CD14-positive monocyte (primary cell): Measurements from ENCODE around the gene SHANK3. TPM values are rescaled to one million over a fixed set of nuclear protein-coding genes. Genes with fewer than 3 reads are reported as not detected.

ENCODE experiments used
- DNase-seq, 3 donors: peaks; one replicate each; pipeline ENCODE4 v3.0.0-alpha.2; 2011 to 2022
- H2AFZ ChIP-seq: 2 replicates; pipeline ENCODE4 v1.6.0; 2012; ENCODE audit warnings: mild to moderate bottlenecking, low read depth, low read length, inconsistent platforms; ENCODE audit not compliant: insufficient read depth, poor library complexity, severe bottlenecking
- H3K27ac ChIP-seq, 2 donors: 1 replicate in 1 of 2; 2 replicates in 1 of 2; pipeline ENCODE4 v1.5.1; 2012 to 2013; ENCODE audit warnings: low read length in 2 of 2, control low read depth in 1 of 2, inconsistent platforms in 1 of 2, low read depth in 1 of 2, mild to moderate bottlenecking in 1 of 2
- H3K27me3 ChIP-seq, 2 donors: one replicate each; pipeline versions ENCODE4 v1.6.0 to v1.6.1; 2011 to 2013; ENCODE audit warnings: low read length in 2 of 2; ENCODE audit not compliant: control insufficient read depth in 2 of 2, insufficient read depth in 2 of 2
- H3K36me3 ChIP-seq, 2 donors: replicated peaks in 1 of 2; 1 replicate in 1 of 2; 2 replicates in 1 of 2; pipeline versions ENCODE4 v1.5.1 to v1.6.1; 2012 to 2013; ENCODE audit warnings: low read length in 2 of 2, control low read depth in 1 of 2, inconsistent platforms in 1 of 2, mild to moderate bottlenecking in 1 of 2; ENCODE audit not compliant: insufficient read depth in 2 of 2, control insufficient read depth in 1 of 2
- H3K4me1 ChIP-seq, 2 donors: 1 replicate in 1 of 2; 2 replicates in 1 of 2; pipeline versions ENCODE4 v1.5.1 to v1.6.1; 2012 to 2013; ENCODE audit warnings: low read length in 2 of 2, control low read depth in 1 of 2, inconsistent platforms in 1 of 2, mild to moderate bottlenecking in 1 of 2, moderate library complexity in 1 of 2; ENCODE audit not compliant: insufficient read depth in 2 of 2, control insufficient read depth in 1 of 2
- H3K4me2 ChIP-seq: replicated peaks from 2 replicates; pipeline ENCODE3; 2012; ENCODE audit warnings: low read length, moderate library complexity, mild to moderate bottlenecking; ENCODE audit not compliant: poor library complexity, severe bottlenecking; ENCODE audit errors: extremely low read depth
- H3K4me3 ChIP-seq, 3 experiments: fragments of 200-600 bp in 1 of 3; sonication (generic) in 1 of 3; replicated peaks in 1 of 3; 1 replicate in 2 of 3; 2 replicates in 1 of 3; pipeline ENCODE4 v1.5.1; 2011 to 2013; ENCODE audit warnings: low read length in 3 of 3, mild to moderate bottlenecking in 3 of 3, control low read depth in 2 of 3, low read depth in 2 of 3, inconsistent platforms in 1 of 3, moderate library complexity in 1 of 3
- H3K79me2 ChIP-seq: 2 replicates; pipeline ENCODE4 v1.6.0; 2012; ENCODE audit warnings: mild to moderate bottlenecking, control low read depth, inconsistent platforms, low read length, moderate library complexity; ENCODE audit not compliant: insufficient read depth
- H3K9ac ChIP-seq: 2 replicates; pipeline ENCODE4 v1.6.0; 2017; ENCODE audit warnings: low read length, mild to moderate bottlenecking; ENCODE audit not compliant: insufficient read depth, poor library complexity, severe bottlenecking
- H3K9me3 ChIP-seq, 2 donors: replicated peaks in 1 of 2; 1 replicate in 1 of 2; 2 replicates in 1 of 2; pipeline versions ENCODE4 v1.5.1 to v1.6.1; 2012 to 2013; ENCODE audit warnings: low read length in 2 of 2, control low read depth in 1 of 2; ENCODE audit not compliant: control insufficient read depth in 1 of 2, insufficient read depth in 1 of 2
- H4K20me1 ChIP-seq: 2 replicates; pipeline ENCODE4 v1.6.0; 2012; ENCODE audit warnings: mild to moderate bottlenecking, low read length, control low read depth, moderate library complexity; ENCODE audit not compliant: insufficient read depth
- H3K27ac Mint-ChIP-seq, 7 donors: one replicate each; pipeline ENCODE4 v1.8.0; 2020; ENCODE audit warnings: mild to moderate bottlenecking in 7 of 7, mixed read lengths in 7 of 7, moderate library complexity in 6 of 7, inconsistent platforms in 2 of 7
- H3K27me3 Mint-ChIP-seq, 3 donors: one replicate each; pipeline ENCODE4 v1.8.0; 2021 to 2022; ENCODE audit warnings: low read depth in 3 of 3, mild to moderate bottlenecking in 3 of 3, mixed read lengths in 3 of 3, moderate library complexity in 3 of 3, inconsistent platforms in 1 of 3
- H3K36me3 Mint-ChIP-seq, 2 donors: one replicate each; pipeline ENCODE4 v1.8.0; 2020; ENCODE audit warnings: mixed read lengths in 2 of 2, inconsistent platforms in 1 of 2, mild to moderate bottlenecking in 1 of 2
- H3K4me1 Mint-ChIP-seq: one replicate; pipeline ENCODE4 v1.8.0; 2020; ENCODE audit warnings: mild to moderate bottlenecking, mixed read lengths
- H3K4me3 Mint-ChIP-seq, 2 donors: one replicate each; pipeline ENCODE4 v1.8.0; 2020; ENCODE audit warnings: mild to moderate bottlenecking in 2 of 2, mixed read lengths in 2 of 2, moderate library complexity in 1 of 2
- H3K9me3 Mint-ChIP-seq, 7 donors: one replicate each; pipeline ENCODE4 v1.8.0; 2020 to 2022; ENCODE audit warnings: mixed read lengths in 7 of 7, mild to moderate bottlenecking in 6 of 7, moderate library complexity in 6 of 7, inconsistent platforms in 2 of 7
- WGBS: methylation state at CpG from one replicate; pipeline ENCODE4 v1.1.5; 2013; ENCODE audit warnings: missing lambda C conversion rate; ENCODE audit not compliant: insufficient coverage; 5-methylcytosine and 5-hydroxymethylcytosine counted together
- intact Hi-C, 2 donors: fragments of 100-400 bp; cut with micrococcal nuclease; formaldehyde crosslinking; loops; one replicate each; pipeline versions ENCODE4 v1.15.0 to v1.15.1; 2023
- polyA plus RNA-seq, 3 donors: library from polyadenylated mRNA; depleted of rRNA in 1 of 3; unstranded in 2 of 3; stranded (reverse) in 1 of 3; fragments of 300-500 nt in 2 of 3; fragments of >200 nt in 1 of 3; fragmentation: Illumina TruSeq in 2 of 3; gene quantifications; 1 replicate in 2 of 3; 2 replicates in 1 of 3; pipeline ENCODE4 v1.2.3, GENCODE V29; 2012 to 2021
- TF ChIP-seq, protein P1 (sequence below): fragments of 200-600 bp; IDR thresholded peaks from one replicate; pipeline ENCODE4 v1.8.0; 2022; ENCODE audit warnings: antibody characterized with exemption, mild to moderate bottlenecking

SHANK3 gene
- polyA plus RNA-seq, 3 donors, result not detected

DNA sequence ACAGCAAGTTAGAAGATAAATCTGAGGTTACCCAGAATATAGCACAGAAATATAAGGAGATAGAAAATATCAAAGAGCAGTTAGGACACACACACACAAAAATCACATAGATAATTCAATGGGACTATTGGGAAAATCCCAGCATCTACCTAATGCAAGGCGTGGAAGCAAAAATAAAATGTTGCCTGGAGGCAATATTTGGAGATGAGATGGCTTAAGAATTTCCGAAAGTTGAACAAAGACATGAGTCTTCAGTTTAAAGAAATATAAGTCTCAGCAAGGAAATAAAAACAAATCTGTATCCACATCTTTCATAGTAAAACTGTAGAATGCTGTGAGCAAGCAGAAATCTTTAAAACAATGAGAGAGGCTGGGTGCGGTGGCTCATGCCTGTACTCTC is 35.9 kb downstream of the SHANK3 start:
- no peak overlapping the region for H3K9ac ChIP-seq
- Mint-ChIP-seq H3K36me3 (no peaks in the 10 kb centered on the region), H3K9me3 (peaks cover 0 to 3% (median 0%) of the 10 kb centered on the region in 7 donors), H3K27me3 (peaks cover 0 to 1% (median 0%) of the 10 kb centered on the region in 3 donors), H3K4me3 (no peak overlapping the region), H3K4me1 (no peaks in the 10 kb centered on the region), H3K27ac (no peak overlapping the region)
- H3K79me2 ChIP-seq, result no peaks in the 10 kb centered on the region
- H3K4me1 ChIP-seq, result no peaks in the 10 kb centered on the region
- no peak overlapping the region for H3K27ac ChIP-seq
- H4K20me1 ChIP-seq, result no peaks in the 10 kb centered on the region
- no peaks in the 10 kb centered on the region for H3K9me3 ChIP-seq
- WGBS, result 80% methylated on average over 1 of the region's 3 CpGs
- intact Hi-C loops, result no loop called here
- H3K4me3 ChIP-seq, result no peak overlapping the region
- H2AFZ ChIP-seq, result no peak overlapping the region
- no peaks in the 10 kb centered on the region for H3K36me3 ChIP-seq
- H3K27me3 ChIP-seq, result no peaks in the 10 kb centered on the region
- TF ChIP-seq, protein P1, sequence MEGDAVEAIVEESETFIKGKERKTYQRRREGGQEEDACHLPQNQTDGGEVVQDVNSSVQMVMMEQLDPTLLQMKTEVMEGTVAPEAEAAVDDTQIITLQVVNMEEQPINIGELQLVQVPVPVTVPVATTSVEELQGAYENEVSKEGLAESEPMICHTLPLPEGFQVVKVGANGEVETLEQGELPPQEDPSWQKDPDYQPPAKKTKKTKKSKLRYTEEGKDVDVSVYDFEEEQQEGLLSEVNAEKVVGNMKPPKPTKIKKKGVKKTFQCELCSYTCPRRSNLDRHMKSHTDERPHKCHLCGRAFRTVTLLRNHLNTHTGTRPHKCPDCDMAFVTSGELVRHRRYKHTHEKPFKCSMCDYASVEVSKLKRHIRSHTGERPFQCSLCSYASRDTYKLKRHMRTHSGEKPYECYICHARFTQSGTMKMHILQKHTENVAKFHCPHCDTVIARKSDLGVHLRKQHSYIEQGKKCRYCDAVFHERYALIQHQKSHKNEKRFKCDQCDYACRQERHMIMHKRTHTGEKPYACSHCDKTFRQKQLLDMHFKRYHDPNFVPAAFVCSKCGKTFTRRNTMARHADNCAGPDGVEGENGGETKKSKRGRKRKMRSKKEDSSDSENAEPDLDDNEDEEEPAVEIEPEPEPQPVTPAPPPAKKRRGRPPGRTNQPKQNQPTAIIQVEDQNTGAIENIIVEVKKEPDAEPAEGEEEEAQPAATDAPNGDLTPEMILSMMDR, result no peak
- H3K4me2 ChIP-seq, result no peak overlapping the region
- no peak for DNase-seq

DNA sequence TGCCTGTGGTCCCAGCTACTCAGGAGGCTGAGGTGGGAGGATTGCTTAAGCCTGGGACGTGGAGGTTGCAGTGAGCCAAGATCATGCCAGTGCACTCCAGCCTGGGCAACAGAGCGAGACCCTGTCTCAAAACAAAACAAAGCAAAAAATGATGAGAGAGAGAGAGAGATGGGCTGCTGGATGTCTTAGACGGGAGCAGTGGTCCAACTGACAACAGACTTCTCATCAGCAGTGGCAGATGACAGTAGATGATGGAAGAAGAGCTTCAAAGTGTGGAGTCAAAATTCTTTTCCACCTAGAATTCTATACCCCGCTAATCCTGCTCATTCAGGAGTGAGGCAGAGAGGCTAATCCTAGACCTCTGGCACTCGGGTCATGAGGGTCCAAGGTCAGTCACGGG is 36.4 kb downstream of the SHANK3 start:
- Histone ChIP-seq H2AFZ (no peak overlapping the region), H3K4me3 (no peak overlapping the region), H3K9me3 (no peaks in the 10 kb centered on the region), H3K36me3 (no peaks in the 10 kb centered on the region), H4K20me1 (no peaks in the 10 kb centered on the region), H3K79me2 (no peaks in the 10 kb centered on the region), H3K4me1 (no peaks in the 10 kb centered on the region), H3K27ac (no peak overlapping the region), H3K9ac (no peak overlapping the region), H3K4me2 (no peak overlapping the region), H3K27me3 (no peaks in the 10 kb centered on the region)
- TF ChIP-seq, protein P1, result no peak
- H3K4me1 Mint-ChIP-seq, result no peaks in the 10 kb centered on the region
- intact Hi-C loops, result no loop called here
- H3K4me3 Mint-ChIP-seq, result no peak overlapping the region
- H3K36me3 Mint-ChIP-seq, result no peaks in the 10 kb centered on the region
- no peak for DNase-seq
- H3K27me3 Mint-ChIP-seq, result peaks cover 0 to 1% (median 0%) of the 10 kb centered on the region in 3 donors
- H3K27ac Mint-ChIP-seq, result no peak overlapping the region
- H3K9me3 Mint-ChIP-seq, result peaks cover 0 to 3% (median 0%) of the 10 kb centered on the region in 7 donors
- WGBS, result 100% methylated on average over 5 of the region's 6 CpGs
